ENCODE measurements around the gene PLPPR5.

The PLPPR5 gene

GRCh38 chr1:99005537-99005942, 879 bp upstream of the PLPPR5 start:
- Histone ChIP-seq H4K91ac (ENCODE audit: low read depth, low read length) (no peak overlapping the region), H3K9me3 (ENCODE audit: insufficient read depth, low read depth, low read length) (peaks cover 3% of the 10 kb centered on the region), H3K4me2 (ENCODE audit: low read length) (no peak overlapping the region), H4K12ac (ENCODE audit: low read depth, low read length) (no peak overlapping the region), H3K4me1 (ENCODE audit: control insufficient read depth in 1 of 2, insufficient read depth in 2 of 2, low read length in 2 of 2) (peaks cover 0 to 11% of the 10 kb centered on the region in 2 experiments), H2AK5ac (ENCODE audit: low read length) (no peak overlapping the region), H4K8ac (ENCODE audit: low read depth, low read length) (no peak overlapping the region), H3K79me1 (ENCODE audit: low read length) (no peaks in the 10 kb centered on the region), H3K23ac (ENCODE audit: low read length) (no peak overlapping the region), H2BK5ac (ENCODE audit: low read depth, low read length, poor library complexity) (no peak overlapping the region), H3K9ac (ENCODE audit: low read length) (no peak overlapping the region), H2BK120ac (ENCODE audit: insufficient read depth, low read length, poor library complexity) (no peak overlapping the region), H3K4me3 (ENCODE audit: low read depth, low read length) (no peak overlapping the region), H3K36me3 (ENCODE audit: control insufficient read depth in 1 of 2, insufficient read depth in 2 of 2, low read length in 2 of 2) (no peaks in the 10 kb centered on the region), H3K4ac (ENCODE audit: low read depth, low read length) (no peak overlapping the region), H2AFZ (ENCODE audit: insufficient read depth, low read length, poor library complexity) (no peak overlapping the region), H3K18ac (ENCODE audit: low read length) (no peak overlapping the region), H3K27me3 (ENCODE audit: insufficient read depth, low read length) (peaks cover 21% of the 10 kb centered on the region), H3K79me2 (ENCODE audit: control insufficient read depth, insufficient read depth, low read length, poor library complexity) (no peaks in the 10 kb centered on the region), H3K14ac (ENCODE audit: low read length) (no peak overlapping the region), H3K27ac (ENCODE audit: low read depth, low read length) (no peak overlapping the region), H2BK12ac (ENCODE audit: low read length) (no peak overlapping the region)
- DNase-seq, result no peak
- no CpG with 5 or more reads among the region's 8 CpGs for WGBS (ENCODE audit: extremely low coverage, insufficient coverage, insufficient read length)

- peaks cover 0 to 11% of the 10 kb centered on the region in 2 experiments for H3K4me1 ChIP-seq (ENCODE audit: control insufficient read depth in 1 of 2, insufficient read depth in 2 of 2, low read length in 2 of 2)
- H3K9me3 ChIP-seq (ENCODE audit: insufficient read depth, low read depth, low read length), result peaks cover 3% of the 10 kb centered on the region
- no peak overlapping the region for H3K14ac ChIP-seq (ENCODE audit: low read length)
- H2BK5ac ChIP-seq (ENCODE audit: low read depth, low read length, poor library complexity), result no peak overlapping the region
- H4K8ac ChIP-seq (ENCODE audit: low read depth, low read length), result no peak overlapping the region
- WGBS (ENCODE audit: extremely low coverage, insufficient coverage, insufficient read length), result no CpG with 5 or more reads among the region's 66 CpGs
- H3K4ac ChIP-seq (ENCODE audit: low read depth, low read length), result no peak overlapping the region
- H4K12ac ChIP-seq (ENCODE audit: low read depth, low read length), result no peak overlapping the region
- H3K9ac ChIP-seq (ENCODE audit: low read length), result no peak overlapping the region
- no peaks in the 10 kb centered on the region for H3K79me1 ChIP-seq (ENCODE audit: low read length)
- H4K91ac ChIP-seq (ENCODE audit: low read depth, low read length), result no peak overlapping the region
- no peak overlapping the region for H2BK120ac ChIP-seq (ENCODE audit: insufficient read depth, low read length, poor library complexity)
- H3K18ac ChIP-seq (ENCODE audit: low read length), result peak overlapping the region; percentile 6
- peak overlapping the region; percentile 93 for H3K4me2 ChIP-seq (ENCODE audit: low read length)
- H3K4me3 ChIP-seq (ENCODE audit: low read depth, low read length), result peak overlapping the region; percentile 63
- H2AFZ ChIP-seq (ENCODE audit: insufficient read depth, low read length, poor library complexity), result peak overlapping the region; percentile 20
- peak; percentile 3 to 41 for DNase-seq
- no peak overlapping the region for H3K23ac ChIP-seq (ENCODE audit: low read length)
- no peak overlapping the region for H2BK12ac ChIP-seq (ENCODE audit: low read length)
- no peaks in the 10 kb centered on the region for H3K79me2 ChIP-seq (ENCODE audit: control insufficient read depth, insufficient read depth, low read length, poor library complexity)
- H3K36me3 ChIP-seq (ENCODE audit: control insufficient read depth in 1 of 2, insufficient read depth in 2 of 2, low read length in 2 of 2), result no peaks in the 10 kb centered on the region
- H3K27me3 ChIP-seq (ENCODE audit: insufficient read depth, low read length), result peaks cover 21% of the 10 kb centered on the region
- no peak overlapping the region for H3K27ac ChIP-seq (ENCODE audit: low read depth, low read length)
- no peak overlapping the region for H2AK5ac ChIP-seq (ENCODE audit: low read length)
Measured at GRCh38 chr1:99004254-99004860, 304 bp downstream of the PLPPR5 start.

GRCh38 chr1:99003581-99004253, 944 bp downstream of the PLPPR5 start:
- WGBS (ENCODE audit: extremely low coverage, insufficient coverage, insufficient read length), result no CpG with 5 or more reads among the region's 20 CpGs
- Histone ChIP-seq H3K9me3 (ENCODE audit: insufficient read depth, low read depth, low read length) (peaks cover 3% of the 10 kb centered on the region), H3K27me3 (ENCODE audit: insufficient read depth, low read length) (peaks cover 21% of the 10 kb centered on the region), H3K27ac (ENCODE audit: low read depth, low read length) (no peak overlapping the region), H3K36me3 (ENCODE audit: control insufficient read depth in 1 of 2, insufficient read depth in 2 of 2, low read length in 2 of 2) (no peaks in the 10 kb centered on the region), H3K18ac (ENCODE audit: low read length) (peak overlapping the region; percentile 6), H3K79me1 (ENCODE audit: low read length) (no peaks in the 10 kb centered on the region), H3K23ac (ENCODE audit: low read length) (no peak overlapping the region), H3K9ac (ENCODE audit: low read length) (no peak overlapping the region), H3K4me1 (ENCODE audit: control insufficient read depth in 1 of 2, insufficient read depth in 2 of 2, low read length in 2 of 2) (peaks cover 0 to 11% of the 10 kb centered on the region in 2 experiments), H3K79me2 (ENCODE audit: control insufficient read depth, insufficient read depth, low read length, poor library complexity) (no peaks in the 10 kb centered on the region), H4K8ac (ENCODE audit: low read depth, low read length) (no peak overlapping the region), H4K12ac (ENCODE audit: low read depth, low read length) (no peak overlapping the region), H3K4ac (ENCODE audit: low read depth, low read length) (no peak overlapping the region), H2BK12ac (ENCODE audit: low read length) (peak overlapping the region; percentile 7), H2AK5ac (ENCODE audit: low read length) (no peak overlapping the region), H4K91ac (ENCODE audit: low read depth, low read length) (no peak overlapping the region), H3K14ac (ENCODE audit: low read length) (no peak overlapping the region), H2BK5ac (ENCODE audit: low read depth, low read length, poor library complexity) (no peak overlapping the region), H2AFZ (ENCODE audit: insufficient read depth, low read length, poor library complexity) (peak overlapping the region; percentile 20), H3K4me2 (ENCODE audit: low read length) (peak overlapping the region; percentile 93), H3K4me3 (ENCODE audit: low read depth, low read length) (peak overlapping the region; percentile 63), H2BK120ac (ENCODE audit: insufficient read depth, low read length, poor library complexity) (no peak overlapping the region)
- DNase-seq, result no peak

- Histone ChIP-seq H3K14ac (ENCODE audit: low read length) (no peak overlapping the region), H3K27ac (ENCODE audit: low read depth, low read length) (no peak overlapping the region), H3K4me3 (ENCODE audit: low read depth, low read length) (no peak overlapping the region), H3K4me2 (ENCODE audit: low read length) (no peak overlapping the region), H3K18ac (ENCODE audit: low read length) (no peak overlapping the region), H2AFZ (ENCODE audit: insufficient read depth, low read length, poor library complexity) (no peak overlapping the region), H3K4me1 (ENCODE audit: control insufficient read depth in 1 of 2, insufficient read depth in 2 of 2, low read length in 2 of 2) (no peaks in the 10 kb centered on the region), H3K4ac (ENCODE audit: low read depth, low read length) (no peak overlapping the region), H3K79me2 (ENCODE audit: control insufficient read depth, insufficient read depth, low read length, poor library complexity) (no peaks in the 10 kb centered on the region), H2BK5ac (ENCODE audit: low read depth, low read length, poor library complexity) (no peak overlapping the region), H3K79me1 (ENCODE audit: low read length) (no peaks in the 10 kb centered on the region), H2BK120ac (ENCODE audit: insufficient read depth, low read length, poor library complexity) (no peak overlapping the region), H4K12ac (ENCODE audit: low read depth, low read length) (no peak overlapping the region), H4K91ac (ENCODE audit: low read depth, low read length) (no peak overlapping the region), H2BK12ac (ENCODE audit: low read length) (no peak overlapping the region), H3K9ac (ENCODE audit: low read length) (no peak overlapping the region), H3K36me3 (ENCODE audit: control insufficient read depth in 1 of 2, insufficient read depth in 2 of 2, low read length in 2 of 2) (no peaks in the 10 kb centered on the region), H3K23ac (ENCODE audit: low read length) (no peak overlapping the region), H2AK5ac (ENCODE audit: low read length) (no peak overlapping the region), H4K8ac (ENCODE audit: low read depth, low read length) (no peak overlapping the region), H3K27me3 (ENCODE audit: insufficient read depth, low read length) (no peaks in the 10 kb centered on the region), H3K9me3 (ENCODE audit: insufficient read depth, low read depth, low read length) (no peaks in the 10 kb centered on the region)
- no peak for DNase-seq
- WGBS (ENCODE audit: extremely low coverage, insufficient coverage, insufficient read length), result no CpG with 5 or more reads among the region's 3 CpGs
Measured at GRCh38 chr1:98992844-98993243, 11.8 kb downstream of the PLPPR5 start.
